ENCODE results near the gene SORL1.

DNA sequence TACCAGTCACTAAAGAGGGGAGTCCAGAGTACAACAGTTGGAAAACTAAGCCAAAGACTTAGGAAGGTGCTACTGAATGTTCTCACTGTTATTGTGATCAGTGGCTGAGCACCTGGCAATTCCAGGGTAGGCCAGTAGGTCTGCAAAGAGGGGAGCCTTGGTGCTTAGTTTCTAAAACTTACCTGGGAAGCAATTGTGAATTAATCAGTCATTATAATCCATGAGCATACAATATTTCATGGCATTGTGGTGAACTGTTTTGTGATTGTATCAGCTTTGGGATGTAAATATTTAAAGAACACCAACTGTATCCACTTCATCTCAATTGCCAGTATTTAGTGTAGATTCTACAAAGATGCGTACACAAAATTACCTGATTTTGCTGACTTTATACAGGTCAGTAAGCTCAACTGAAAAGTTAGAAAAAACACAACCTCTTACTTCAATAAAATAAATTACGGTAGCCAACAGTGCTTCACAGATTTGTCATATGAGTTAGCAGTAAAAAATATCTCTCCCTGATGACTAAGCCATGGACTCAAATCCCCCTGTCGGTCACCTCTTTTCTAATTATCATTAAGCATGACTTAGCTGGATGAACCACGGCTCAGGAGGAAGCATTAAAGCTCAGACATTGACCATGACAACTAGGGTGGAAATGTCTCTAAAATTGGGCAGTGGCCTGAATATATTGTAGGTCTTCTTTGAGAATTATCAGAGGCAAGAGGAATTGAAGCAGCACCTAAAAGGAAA, 30.8 kb upstream of the SORL1 start:
- TF ChIP-seq EZH2 (IDR thresholded peaks at IDR 0.05; ENCODE audit: insufficient read depth, poor library complexity, severe bottlenecking) (no peak), EZH2phosphoT487 (IDR thresholded peaks at IDR 0.05; ENCODE audit: insufficient read depth, low read depth) (no peak)

All from GM23248 (cell line).